HG02870 (cell line): ENCODE data around the gene ADAMTS7.
"Not testable (repeated sequence)": the region's sequence is repeated elsewhere in the genome, so short reads cannot be mapped to it uniquely, and the experiment has no call there.

Experiments used
- ATAC-seq: cut with Tn5 transposase; IDR thresholded peaks from one replicate; pipeline ENCODE4 v1.9.1; 2021; ENCODE audit warnings: mild to moderate bottlenecking, moderate library complexity; ENCODE audit not compliant: unreplicated experiment

Gene ADAMTS7

GRCh38 chr15:78755900-78756591, 55.2 kb downstream of the ADAMTS7 start:
- not testable (repeated sequence) for ATAC-seq

GRCh38 chr15:78754637-78755280, 56.5 kb downstream of the ADAMTS7 start:
- not testable (repeated sequence) for ATAC-seq

DNA sequence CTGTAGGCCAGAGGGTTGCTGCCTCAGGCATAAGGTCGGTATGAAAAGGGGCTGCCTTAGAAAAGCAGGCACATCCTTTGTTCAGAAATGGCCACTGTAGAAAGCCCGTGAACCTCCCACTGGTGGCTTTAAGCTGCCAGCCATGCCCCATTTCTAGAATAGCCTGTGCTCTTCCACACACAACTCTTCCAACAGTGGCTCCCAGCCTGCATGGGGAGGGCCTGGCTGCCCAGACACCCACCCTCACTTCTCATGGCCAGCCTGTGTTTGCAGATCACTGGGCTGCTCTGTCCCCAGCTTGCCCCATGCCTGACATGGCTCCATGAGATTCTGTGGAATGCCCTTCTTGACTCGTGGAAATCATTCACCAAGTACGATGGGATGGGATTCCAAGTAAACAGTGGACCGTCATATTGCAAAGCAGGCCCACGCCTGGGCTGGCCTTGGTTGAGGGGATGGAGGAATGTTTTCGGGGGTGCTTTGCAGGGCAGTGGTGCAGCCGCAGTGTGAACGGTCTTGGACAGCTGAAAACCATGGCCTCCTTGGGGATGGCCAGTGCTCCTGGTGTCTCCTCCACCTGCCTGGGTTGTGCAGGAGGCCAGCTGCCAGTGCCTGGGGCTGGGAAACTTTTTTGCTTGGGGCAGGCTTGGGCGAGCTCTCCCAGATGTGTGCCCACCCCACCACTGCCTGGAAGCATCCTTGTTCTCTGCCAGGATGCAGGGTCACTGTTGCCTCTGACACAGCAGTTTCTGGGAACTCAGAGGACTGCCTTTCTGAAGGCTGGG, 57.3 kb downstream of the ADAMTS7 start:
- not testable (repeated sequence) for ATAC-seq

DNA sequence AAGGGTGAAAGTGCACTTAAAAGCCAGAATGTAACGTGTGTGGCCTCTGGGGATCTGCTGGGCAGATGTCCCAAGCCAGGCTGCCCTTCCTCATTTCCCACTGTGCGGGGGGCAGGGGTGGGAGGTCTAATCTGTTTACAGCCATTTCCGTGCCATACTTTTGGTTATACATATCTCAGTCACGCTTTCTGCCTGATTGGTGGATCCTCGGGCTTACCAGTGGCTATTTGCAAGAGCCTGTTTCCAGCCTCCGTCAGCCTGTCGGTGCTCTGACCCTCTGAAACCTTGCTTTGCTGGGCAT, 58.0 kb downstream of the ADAMTS7 start:
- not testable (repeated sequence) for ATAC-seq

DNA sequence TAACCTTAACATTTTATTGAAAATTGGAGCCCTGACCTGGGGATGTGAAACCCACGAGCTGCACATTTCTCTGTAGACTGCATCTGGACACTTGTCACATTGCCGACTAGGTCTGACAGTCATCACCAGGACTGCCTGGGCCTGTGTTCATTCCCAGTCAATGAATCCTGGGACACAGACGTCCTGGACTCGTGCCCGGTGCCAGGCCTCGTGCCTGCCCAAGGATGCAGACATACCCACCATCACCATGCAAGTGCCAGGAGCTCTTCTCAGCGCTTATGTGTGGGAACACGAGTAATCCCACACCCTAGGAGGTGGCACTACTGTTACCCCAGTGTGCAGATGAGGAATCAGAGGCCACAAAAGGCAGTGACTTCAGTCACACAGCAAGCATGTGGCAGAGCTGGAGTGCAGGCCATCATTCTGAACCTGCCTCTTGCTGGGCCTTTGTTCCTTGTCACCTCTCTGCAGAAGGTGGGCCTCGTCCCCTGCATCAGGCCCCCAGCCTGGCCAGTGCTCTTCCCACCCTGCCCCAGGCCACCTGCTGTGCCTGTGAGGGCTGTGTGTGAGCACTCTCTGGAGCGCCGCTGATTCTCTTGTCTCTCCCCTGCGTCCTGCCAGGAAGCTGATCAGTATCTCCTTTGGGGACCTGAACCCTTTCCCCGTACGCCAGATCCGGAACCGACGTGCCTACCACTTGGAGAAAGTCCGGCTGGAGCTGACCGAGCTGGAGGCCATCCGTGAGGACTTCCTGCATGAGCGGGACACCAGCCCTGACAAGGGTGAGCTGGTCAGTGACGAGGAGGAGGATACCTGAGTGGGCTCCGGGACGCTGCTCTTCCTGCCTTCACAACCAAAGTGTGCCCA, 58.5 kb downstream of the ADAMTS7 start:
- no peak for ATAC-seq

DNA sequence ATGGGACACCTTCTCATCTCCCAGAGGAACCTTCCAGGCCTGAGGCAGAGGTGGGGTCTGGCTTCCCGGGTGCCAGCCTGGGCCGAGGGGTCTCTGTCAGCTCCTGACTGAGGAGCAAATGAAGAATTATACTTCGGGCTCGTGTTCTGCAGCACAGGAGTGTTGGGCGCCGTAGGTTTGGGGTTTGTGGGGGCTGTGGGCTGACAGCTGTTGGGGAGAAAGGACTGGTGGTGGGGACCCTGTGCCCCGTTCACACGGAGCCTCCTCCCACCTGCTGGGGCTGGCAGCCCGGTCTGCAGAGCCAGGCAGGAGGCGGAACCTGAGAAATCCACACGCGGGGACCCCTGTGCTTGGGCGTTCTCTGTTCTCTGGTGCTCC, 59.7 kb downstream of the ADAMTS7 start:
- ATAC-seq: no peak

DNA sequence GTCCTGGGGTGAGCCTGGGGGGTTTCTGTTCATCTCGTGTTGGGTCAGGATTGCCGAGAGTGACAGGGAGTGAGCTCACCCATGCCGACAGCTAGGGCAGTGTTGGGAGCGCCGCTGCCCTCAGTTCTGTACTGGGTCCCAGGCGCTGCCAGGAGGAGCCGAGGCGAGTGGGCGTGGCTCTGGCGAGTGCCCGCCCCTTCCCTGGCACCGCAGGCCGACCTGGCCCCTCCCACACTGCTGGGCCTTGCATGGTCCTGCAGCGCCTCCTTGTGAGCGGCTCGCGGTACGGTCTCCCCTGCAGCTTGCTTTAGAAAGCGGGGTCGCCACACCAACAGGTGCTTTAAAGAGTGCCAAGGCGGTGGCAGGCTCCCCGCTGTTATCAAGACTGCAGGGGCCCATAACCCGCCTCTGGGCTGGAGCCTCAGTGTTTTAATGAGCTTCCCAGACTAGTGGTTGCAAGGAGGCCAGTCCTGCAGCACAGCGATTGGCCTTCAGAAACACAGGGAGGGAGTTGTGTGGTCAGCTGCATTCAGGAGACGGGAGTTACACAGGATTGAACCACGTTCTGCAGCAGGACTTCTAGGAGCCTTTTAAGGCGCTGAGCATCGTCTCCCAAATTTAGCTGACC, 60.2 kb downstream of the ADAMTS7 start:
- ATAC-seq: peak; percentile 86

GRCh38 chr15:78750566-78750965, 60.7 kb downstream of the ADAMTS7 start:
- ATAC-seq: no peak

GRCh38 chr15:78749831-78750230, 61.4 kb downstream of the ADAMTS7 start:
- no peak for ATAC-seq

- not testable (repeated sequence) for ATAC-seq
These were observed 63.4 kb downstream of the ADAMTS7 start for GRCh38 chr15:78747877-78748276.

DNA sequence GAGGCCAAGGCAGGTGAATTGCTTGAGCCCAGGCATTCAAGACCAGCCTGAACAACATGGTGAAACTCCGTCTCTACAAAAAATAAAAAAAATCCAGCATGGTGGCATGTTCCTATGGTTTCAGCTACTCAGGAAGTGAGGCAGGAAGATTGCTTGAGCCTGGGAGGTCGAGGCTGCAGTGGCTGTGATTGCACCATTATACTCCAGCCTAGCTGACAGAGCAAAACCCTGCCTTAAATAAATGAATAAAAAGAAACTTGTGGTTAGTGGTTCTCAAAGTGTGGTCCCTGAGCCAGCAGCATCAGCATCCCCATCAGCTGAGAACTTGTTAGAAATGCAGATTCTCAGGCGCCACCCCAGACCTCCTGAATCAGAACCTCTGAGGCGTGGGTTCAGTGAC, 69.6 kb downstream of the ADAMTS7 start:
- ATAC-seq: not testable (repeated sequence)

- no peak for ATAC-seq
These were observed 70.4 kb downstream of the ADAMTS7 start for GRCh38 chr15:78740904-78741274.

GRCh38 chr15:78739996-78740903, 71.0 kb downstream of the ADAMTS7 start:
- no peak for ATAC-seq

DNA sequence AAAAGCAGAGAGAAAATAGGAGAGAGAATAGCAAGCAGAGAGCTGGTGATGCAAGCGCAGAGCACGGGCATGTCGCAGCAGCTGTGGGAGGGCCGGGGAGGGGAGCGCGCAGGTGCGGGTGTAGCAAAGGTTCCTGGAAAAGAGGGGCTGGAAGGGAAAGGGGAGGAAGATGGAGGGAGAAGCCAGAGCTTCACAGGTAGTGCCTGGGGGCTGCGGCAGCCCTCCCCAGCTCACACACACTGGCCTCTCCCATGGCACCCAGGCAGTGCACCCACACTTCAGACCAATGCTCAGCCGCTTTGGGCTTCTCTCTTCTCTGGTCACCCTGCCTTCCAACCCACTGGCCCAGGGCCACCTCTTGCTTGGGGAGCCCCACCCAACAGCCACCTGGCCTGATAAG, 72.1 kb downstream of the ADAMTS7 start:
- no peak for ATAC-seq

DNA sequence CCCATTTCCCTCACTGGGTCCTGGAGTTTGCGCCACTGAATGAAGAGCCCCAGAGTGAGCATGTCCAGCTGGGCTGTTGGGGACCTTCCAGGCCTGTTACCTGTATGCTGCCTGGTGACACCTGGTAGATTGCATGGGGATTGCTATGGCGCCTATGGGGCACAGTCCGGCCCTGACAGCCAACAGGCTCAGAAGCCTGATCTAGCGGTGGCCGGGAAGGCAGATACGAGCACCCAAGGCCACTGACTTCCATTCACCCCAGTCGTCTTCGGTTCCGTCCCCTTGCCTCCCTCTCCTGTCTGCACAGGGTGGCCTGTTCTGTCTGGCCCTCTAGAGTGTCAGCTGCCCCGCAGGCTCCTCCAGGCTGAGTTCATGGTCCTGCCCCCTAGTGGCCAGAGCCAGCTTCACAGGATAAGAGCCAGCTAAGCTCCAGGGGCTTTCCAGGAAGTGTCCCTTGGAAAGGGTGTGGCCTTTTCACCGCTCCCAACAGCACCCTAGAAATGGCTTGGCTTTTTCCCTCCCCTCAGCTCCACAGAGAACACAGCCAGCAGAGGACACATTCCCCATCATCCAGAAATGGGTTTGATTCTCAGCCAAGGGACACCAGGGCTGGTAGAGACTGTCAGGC, 73.2 kb downstream of the ADAMTS7 start:
- ATAC-seq: not testable (repeated sequence)

GRCh38 chr15:78737187-78737820, 74.0 kb downstream of the ADAMTS7 start:
- ATAC-seq: no peak

DNA sequence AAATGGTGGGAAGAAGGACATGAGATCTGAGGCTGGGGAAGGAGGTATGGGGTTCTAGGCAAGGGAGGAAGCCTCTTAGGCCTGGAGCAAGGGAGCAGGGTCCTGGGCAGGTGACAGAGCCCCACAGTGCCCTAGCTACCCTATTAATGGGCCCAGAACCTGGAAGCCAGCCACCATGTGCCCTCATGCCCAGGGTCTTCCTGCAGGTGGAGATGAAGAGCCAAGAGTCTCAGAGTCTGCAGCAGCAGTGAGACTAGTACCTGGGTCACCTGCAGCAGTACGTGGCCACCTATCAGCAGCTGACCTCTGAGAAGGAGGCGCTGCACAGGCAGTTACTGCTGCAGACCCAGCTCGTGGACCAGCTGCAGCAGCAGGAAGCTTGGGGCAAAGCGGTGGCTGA, 75.0 kb downstream of the ADAMTS7 start:
- ATAC-seq: not testable (repeated sequence)

DNA sequence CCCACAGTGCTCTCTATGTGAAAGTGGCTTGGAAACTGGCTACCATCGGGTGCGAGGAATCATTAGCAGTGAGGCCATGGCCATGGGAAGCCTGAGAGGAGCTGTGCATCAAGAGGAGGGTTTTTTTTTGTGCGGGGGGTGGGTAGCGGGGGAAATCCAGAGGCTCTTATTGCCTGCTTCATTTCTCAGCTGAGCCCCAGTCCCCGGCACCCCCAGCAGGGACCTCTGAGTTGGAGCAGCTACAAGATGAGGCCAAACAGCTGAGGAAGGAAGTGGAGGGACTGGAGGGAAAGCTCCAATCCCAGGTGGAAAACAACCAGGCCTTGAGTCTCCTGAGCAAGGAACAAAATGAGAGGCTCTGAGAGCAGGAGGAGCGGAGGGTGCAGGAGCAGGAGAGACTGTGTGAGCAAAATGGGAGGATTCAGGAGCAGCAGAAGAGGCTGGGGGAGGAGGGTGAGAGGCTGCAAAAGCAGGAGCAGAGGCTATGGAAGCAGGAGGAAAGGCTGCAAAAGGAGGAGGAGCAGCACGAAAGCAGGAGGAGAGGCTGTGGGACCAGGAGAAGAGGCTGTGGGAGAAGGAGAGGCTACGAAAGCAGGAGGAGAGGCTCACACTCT, 76.7 kb downstream of the ADAMTS7 start:
- no peak for ATAC-seq
